Ovary (tissue), 3 donors: ENCODE results near the gene LZTS3.

Source experiments
- EP300 ChIP-seq: sonication (generic); formaldehyde crosslinking; IDR thresholded peaks from one replicate; pipeline ENCODE4 v1.6.1; 2017; ENCODE audit warnings: antibody characterized with exemption
- POLR2A ChIP-seq: fragments of 450-650 bp; IDR thresholded peaks from one replicate; pipeline ENCODE4 v1.6.1; 2017; ENCODE audit warnings: antibody characterized with exemption, mild to moderate bottlenecking, moderate library complexity
- TF ChIP-seq, protein P1 (sequence below), 3 donors: fragments of 450-650 bp in 2 of 3; fragments of 200-600 bp in 1 of 3; IDR thresholded peaks; one replicate each; pipeline versions ENCODE4 v1.5.1 to v1.8.0; 2016 to 2022; ENCODE audit warnings: antibody characterized with exemption in 3 of 3, mild to moderate bottlenecking in 1 of 3
- donor health status: DM: no; HTN: no; CAD: no.

DNA sequence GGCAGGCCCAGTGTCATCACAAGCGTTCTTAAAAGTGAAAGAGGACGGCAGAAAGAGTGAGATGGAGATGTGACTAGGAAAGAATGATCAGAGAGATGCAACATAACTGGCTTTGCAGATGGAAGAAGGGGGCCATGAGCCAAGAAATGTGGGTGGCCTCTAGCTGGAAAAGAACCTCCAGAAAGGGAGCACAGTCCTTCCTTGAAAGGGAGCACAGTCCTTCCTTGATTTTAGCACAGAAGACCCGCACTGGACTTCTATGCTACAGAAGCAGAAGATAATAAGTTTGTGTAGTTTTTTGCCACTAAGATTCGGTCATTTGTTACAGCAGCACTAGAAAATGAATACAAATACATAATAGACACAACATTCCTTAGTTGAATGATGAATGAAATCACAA lies 7.0 kb upstream of the LZTS3 start:
- TF ChIP-seq POLR2A: no peak
- TF ChIP-seq, protein P1, sequence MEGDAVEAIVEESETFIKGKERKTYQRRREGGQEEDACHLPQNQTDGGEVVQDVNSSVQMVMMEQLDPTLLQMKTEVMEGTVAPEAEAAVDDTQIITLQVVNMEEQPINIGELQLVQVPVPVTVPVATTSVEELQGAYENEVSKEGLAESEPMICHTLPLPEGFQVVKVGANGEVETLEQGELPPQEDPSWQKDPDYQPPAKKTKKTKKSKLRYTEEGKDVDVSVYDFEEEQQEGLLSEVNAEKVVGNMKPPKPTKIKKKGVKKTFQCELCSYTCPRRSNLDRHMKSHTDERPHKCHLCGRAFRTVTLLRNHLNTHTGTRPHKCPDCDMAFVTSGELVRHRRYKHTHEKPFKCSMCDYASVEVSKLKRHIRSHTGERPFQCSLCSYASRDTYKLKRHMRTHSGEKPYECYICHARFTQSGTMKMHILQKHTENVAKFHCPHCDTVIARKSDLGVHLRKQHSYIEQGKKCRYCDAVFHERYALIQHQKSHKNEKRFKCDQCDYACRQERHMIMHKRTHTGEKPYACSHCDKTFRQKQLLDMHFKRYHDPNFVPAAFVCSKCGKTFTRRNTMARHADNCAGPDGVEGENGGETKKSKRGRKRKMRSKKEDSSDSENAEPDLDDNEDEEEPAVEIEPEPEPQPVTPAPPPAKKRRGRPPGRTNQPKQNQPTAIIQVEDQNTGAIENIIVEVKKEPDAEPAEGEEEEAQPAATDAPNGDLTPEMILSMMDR (IDR thresholded peaks at IDR 0.05): no peak
- TF ChIP-seq EP300: no peak
